NCI-H1417 treated with DMSO at 0.1 percent for 48 hours (cell line): ENCODE data around the gene RPS18.

Experiments used
- DNase-seq: peaks from one replicate; lab custom pipeline; 2025; lab: John Stamatoyannopoulos, UW

Gene RPS18

DNA sequence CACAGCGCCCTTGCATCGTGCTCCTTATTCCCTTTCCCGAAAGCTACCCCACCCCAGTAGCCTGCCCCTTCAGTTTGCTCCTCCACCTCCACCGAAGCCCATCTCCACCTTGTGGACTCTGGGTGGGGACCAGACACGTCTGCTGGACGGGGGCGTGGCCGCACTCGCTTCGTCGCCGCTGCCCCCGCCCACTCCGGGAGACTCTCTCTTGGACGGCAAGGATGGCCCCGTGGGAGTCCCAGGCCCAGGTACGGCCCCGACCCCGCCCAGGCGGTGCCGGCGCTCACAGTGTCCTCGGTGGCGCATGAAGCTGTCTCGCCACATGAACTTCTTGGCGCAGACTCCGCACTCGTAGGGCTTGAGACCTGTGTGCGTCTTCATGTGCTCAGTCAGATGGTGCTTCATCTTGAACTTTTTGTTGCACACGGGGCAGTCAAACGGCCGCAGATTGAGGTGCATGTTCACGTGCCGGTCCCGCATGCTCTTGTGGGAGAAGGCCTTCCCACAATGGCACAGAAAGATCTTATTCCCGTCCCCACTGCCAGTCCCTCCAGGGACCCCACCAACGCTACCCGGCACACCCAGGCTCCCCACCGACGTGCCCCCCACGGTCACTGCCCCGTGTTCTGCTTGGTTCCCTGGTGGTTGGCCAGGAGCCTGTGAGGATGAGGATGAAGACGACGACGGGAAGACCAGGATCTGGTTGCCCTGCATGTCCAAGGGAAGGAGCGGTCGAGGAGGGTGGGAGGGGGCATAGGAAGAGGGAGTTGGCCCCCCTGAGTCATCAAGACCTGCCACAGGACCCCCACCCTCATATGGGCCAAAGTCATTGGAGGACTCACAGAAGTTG lies 43.3 kb downstream of the RPS18 start:
- DNase-seq: no peak

DNA sequence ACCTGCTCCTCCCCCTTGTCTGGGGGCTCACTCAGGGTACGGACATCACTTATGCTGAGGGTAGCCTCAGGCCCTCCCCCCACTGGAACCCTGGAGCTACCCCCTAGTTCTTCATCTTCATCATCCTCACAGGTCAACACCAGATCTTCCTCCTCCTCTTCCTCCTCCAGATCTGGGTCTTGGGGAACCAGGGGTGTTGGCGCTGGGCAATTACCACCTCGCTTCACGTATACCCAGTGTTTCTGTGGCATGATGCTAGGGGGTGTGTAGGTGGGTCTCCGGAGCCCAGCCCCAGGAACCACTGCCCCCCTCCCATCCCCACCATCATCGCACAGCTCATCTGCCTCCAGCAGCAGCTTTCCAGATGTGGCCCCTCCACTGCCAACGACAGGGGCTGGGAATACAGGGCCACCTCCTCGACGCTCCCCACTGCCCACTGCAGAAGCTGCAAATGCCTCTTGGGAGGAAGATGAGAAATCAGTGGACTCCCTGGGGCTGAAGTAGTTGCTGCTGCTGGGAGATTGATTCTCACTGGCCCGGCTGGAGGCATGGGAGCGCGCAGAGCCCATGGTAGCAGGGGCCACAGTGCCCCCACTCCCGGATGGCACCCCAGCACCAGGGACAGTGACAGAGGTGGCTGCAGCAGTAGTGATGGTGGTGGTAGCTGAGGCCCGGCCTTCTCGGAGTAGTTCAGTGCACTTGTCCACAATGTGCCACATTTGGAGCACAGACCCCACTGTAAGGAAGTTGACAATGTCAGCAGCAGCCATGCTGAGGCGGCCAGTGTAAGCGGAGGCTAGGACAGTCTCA lies 44.1 kb downstream of the RPS18 start:
- no peak for DNase-seq

DNA sequence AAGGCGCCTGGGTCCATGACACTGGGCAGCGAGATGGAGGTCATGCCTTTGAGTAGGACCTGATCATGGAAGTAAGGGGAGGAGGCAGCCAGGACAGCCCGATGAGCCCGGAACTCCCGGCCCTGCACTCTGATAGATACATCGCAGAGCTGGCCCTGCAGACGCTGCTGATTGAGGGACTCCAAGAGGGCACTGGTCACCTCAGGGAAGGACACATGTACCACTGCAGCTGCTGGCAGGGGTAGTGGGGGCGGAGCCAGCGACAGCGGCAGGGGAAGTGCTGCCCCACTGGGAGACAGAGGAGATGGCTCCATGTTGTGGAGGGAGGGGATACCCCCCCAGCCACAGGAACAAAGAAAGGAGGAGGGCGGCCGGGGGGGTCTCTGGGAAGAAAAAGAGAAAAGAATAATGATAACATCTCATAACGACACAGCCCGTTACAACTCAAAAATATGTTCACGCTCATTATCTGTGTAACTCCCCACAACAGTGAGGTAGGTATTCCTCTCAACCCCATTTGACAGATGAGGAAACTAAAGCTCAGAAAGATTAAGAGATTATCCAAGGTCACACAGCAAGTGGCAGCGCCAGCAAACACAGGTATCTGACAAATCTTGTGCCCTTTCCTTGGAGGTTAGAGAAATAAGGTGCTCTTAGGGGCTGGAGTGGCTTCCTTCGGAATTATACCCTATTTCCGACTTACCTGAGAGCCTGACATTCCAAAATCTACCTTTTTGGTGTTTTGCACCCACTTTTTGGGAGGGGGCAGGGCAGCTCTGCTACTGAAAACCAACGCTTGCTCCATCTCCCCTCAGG lies 44.9 kb downstream of the RPS18 start:
- DNase-seq: no peak

DNA sequence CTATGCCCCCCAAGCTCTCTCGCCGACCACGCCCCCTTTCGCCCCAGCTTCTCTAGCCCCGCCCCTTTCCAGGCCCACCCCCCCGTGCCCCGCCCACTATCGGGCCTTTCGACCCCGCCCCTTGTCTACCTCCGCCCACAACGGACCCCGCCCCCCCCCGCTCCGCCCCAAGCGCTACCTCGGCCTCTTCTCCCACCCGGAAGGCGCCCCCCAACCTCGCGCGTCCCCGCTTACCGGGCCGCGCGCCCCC lies 45.5 kb downstream of the RPS18 start:
- no peak for DNase-seq

DNA sequence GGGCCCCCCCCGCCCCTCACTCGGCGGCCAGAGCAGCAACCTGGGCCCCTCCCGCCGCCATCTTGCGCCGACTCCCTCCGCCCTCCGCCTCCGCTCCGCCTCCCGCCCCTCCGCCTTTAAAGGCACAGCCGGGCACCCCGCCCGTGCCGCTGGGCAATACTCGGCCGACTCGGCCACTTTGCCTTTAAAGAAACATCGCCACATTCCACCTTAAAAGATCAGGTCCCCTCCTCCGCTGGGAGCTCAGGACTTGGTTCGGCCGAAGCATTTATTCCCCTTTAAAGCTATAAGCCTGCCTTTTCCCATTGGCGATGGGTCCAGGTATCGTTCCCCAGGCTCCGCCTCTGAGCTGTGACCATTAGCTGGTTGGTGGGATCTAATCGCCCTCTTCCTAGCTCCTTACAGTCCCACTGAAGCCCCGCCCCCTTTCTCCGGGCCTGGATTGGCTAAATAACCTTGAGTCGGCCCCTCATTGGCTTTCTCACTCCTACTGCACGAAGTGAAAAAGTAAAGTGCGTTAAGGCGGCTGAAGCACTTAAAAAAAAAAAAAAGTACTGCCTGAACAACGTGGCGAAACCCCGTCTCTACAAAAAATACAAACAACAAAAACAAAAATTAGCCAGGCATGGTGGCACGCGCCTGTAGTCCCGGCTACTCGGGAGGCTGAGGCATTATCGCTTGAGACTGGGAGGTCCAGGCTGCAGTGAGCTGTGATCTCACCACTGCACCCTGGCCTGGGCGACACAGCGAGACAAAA lies 46.0 kb downstream of the RPS18 start, which contains the start of gene ZBTB22:
TSS of gene ZBTB22 (minus strand) at position 76 of the 757 bp plus-strand sequence. CDS start 828 bp downstream, outside the sequence.
- peak; percentile 79 for DNase-seq

DNA sequence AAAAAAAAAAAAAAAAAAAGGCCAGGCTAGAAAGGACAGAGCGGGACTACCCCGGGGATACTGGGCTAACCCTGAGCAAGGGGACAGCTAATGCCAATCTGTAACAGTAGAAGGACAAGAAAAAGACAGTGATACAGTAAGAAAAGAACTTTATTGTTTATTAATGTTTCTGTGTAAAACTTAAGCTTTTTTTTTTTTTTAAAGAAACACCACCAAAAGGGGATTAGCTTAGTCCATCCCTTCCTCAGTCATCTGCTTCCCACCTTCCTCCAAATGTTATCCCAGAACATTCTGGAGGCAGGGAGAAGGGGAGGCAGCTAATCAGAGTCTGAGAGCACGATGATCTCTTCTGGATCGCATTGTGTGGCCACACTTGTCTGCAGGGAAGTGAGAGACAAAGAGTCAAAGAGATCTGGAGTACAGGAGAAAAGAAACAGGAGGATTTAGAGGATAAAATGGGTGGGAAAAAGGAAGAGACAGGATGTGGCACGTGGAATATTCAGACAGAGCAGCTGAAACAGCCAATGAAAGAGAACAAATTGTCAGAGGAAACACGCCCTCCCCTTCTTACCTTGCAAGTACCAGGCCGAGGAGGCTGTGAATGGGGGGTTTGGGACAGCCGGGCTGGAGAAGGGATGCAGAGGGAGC lies 46.7 kb downstream of the RPS18 start:
- DNase-seq: no peak

DNA sequence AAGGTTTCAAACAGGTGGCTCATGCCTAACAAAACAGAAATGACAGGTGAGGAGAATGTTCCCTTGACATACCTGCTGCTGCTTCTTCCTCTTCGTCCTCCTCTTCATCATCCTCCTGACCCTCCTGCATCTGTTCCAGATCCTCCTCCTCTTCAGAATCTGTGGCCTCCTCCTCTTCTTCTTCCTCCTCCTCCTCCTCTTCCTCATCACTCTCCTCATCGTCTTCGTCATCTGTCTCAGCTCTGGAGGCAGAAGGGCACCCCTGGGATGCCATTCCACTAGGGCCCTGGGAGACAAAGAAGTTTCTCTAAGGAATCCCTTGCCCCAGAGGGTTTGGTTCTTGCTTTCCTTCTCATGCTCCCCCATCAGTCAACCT lies 48.1 kb downstream of the RPS18 start:
- DNase-seq: no peak

DNA sequence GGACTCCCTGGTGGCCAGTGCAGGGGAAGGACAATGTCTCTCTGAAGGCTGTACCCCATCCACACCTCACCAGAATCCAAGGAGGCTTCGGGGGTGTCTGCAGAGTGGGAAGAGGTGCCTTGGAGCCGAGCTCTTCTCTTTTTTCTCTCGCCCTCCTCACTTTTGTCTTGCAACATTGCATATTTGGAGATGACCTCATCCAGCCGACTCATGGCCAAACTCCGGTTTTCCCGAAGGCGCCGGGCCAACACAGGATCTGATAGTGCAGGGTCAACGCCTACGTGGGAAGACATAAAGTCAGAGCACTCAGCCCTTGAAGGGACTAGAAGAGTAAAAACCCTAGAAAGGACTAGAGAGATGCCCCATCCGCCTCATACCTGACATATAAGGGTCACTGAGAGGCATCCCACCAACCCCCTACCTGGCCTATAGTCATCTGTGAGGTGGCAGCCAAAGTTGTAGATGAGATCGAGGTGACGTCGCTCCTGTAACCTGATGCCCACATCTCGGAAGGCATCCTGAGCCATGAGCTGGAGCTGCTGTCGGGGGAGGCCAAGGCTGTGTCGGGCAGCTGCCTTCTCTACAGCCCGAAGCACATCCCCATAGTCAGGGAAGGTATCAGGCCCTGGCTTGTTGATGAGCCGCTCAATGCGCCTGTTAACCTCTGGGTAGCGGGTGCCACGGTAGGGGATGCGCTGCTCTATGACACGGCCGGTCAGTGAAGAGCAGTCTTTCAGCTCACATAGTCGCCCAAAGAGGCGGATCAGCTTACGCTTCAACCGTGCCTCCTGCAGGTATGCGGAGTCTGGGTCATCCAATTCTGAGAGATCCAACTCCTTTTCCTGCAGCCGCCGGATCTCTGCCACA lies 48.7 kb downstream of the RPS18 start:
- no peak for DNase-seq

DNA sequence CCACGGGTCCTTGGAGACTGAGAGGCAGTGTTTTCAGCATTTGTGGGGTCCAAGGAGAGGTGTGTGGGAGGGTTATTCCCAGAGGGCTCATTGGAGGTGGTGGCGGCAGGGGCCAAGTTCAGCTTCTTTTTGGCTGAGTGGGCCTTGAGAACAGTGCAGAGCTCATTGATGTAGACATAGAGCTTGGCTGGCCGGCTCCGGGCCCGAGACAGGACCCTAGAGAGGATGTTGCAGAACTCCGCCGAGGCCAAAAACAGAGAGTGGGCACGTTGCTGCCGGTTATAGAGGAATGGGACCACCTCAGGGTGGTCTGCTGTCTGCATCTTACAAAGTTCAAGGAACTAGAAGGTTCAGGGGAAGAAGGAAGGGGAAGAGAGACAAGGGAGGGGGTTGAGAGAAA lies 49.4 kb downstream of the RPS18 start:
- DNase-seq: no peak

DNA sequence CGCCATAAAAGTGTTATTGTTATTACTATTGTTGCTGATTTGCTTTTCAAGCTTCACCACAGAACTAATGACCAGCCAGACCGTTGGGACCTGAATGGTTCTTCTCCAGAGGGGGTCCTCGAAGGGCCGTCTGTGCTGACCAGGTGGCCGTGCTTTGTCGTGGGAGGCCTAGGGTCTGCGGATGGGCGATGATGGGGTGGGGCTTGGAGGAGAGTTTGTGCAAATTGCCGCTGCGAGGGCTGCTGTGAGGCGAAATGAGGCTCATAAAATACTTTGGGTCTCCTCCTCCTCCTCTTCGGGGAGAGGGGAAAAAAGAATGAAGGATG lies 51.7 kb downstream of the RPS18 start:
- DNase-seq: no peak

DNA sequence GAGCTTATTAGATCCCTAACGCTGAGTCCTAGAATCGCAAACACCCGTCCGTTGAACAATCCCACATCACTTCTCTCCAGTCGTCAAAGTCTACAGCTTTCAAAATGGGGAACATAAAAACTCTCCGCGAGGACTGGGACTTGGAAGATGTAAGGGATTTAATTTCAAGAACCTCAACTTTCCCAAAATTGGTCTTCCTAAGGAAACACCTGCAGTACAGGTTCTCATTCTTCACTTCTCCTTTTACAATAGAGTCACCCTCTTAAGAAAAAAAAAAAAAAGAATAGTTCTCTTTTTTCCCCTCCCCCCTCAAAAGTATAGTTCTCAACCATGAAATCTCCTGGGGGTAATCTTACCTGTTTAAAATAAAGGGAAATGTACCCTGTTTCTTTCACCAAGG lies 52.2 kb downstream of the RPS18 start:
- no peak for DNase-seq
